SK-N-SH (cell line): ENCODE results near the gene TBC1D5.

Experiments used
- FOXJ3 ChIP-seq: sonication (generic); formaldehyde crosslinking; IDR thresholded peaks from 2 replicates; pipeline ENCODE4 v1.5.1; 2020; ENCODE audit warnings: mild to moderate bottlenecking, missing genetic modification reagents
- REST ChIP-seq: IDR thresholded peaks from 2 replicates; pipeline ENCODE4 v1.6.1; 2012; ENCODE audit warnings: mild to moderate bottlenecking, low read depth, low read length, moderate library complexity
- TF ChIP-seq, protein P1 (sequence below): fragments of 150-350 bp; IDR thresholded peaks from 2 replicates; pipeline ENCODE4 v1.6.1; 2017; ENCODE audit warnings: antibody characterized with exemption, low read length, low read depth, borderline replicate concordance

DNA sequence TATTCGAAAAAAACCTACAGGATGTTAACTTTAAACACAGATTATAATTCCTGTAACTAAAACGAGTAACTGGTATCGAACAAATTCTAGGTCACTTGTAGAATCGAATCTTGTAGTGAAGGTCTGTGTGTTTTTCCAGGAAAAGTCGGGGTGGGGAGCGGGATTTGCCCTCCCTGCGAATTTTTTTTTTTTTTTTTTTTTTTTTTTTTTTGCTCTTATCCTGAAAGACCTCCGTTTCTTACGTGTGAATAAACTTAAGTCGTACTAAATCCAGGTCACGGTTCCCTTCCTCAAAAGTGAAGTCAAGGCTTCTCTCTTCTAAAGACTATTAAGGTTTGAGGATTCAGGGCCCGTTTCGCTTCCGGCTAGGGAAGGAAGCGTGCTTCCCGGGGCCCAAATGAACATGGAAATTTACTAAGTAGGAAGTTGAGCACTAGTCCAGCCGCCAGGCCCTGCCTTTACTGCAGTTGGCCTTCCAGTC lies 770 bp downstream of the TBC1D5 start:
- TF ChIP-seq FOXJ3 (CRISPR knock-in tag) (no peak), REST (no peak)
- TF ChIP-seq, protein P1, sequence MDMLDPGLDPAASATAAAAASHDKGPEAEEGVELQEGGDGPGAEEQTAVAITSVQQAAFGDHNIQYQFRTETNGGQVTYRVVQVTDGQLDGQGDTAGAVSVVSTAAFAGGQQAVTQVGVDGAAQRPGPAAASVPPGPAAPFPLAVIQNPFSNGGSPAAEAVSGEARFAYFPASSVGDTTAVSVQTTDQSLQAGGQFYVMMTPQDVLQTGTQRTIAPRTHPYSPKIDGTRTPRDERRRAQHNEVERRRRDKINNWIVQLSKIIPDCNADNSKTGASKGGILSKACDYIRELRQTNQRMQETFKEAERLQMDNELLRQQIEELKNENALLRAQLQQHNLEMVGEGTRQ, result no peak
